Activated CD4-positive, alpha-beta memory T cell treated with anti-CD3 and anti-CD28 coated beads for 36 hours (primary cell): ENCODE measurements around the gene FAF1. TPM values are rescaled to one million over a fixed set of nuclear protein-coding genes. Genes with fewer than 3 reads are reported as not detected.

Experiments used
- CTCF ChIA-PET: fragments of 350-600 bp; sonication (Branson Sonifier 250); formaldehyde crosslinking; loops from one replicate; lab custom pipeline; 2021; ENCODE audit warnings: antibody characterized with exemption, inconsistent platforms; lab: Charles Lee
- POLR2A ChIA-PET: fragments of 350-600 bp; sonication (Branson Sonifier 250); formaldehyde crosslinking; loops from one replicate; lab custom pipeline; 2021; ENCODE audit warnings: antibody characterized with exemption; lab: Charles Lee
- DNase-seq: peaks from one replicate; pipeline ENCODE4 v3.0.0-alpha.2; 2020
- H3K27ac Mint-ChIP-seq: one replicate; pipeline ENCODE4 v1.8.0; 2021; ENCODE audit warnings: mixed read lengths
- H3K27me3 Mint-ChIP-seq: one replicate; pipeline ENCODE4 v1.8.0; 2021; ENCODE audit warnings: mixed read lengths
- H3K36me3 Mint-ChIP-seq: one replicate; pipeline ENCODE4 v1.8.0; 2021; ENCODE audit warnings: mixed read lengths
- H3K4me1 Mint-ChIP-seq: one replicate; pipeline ENCODE4 v1.8.0; 2021; ENCODE audit warnings: low read depth, mixed read lengths
- H3K4me3 Mint-ChIP-seq: one replicate; pipeline ENCODE4 v1.8.0; 2021; ENCODE audit warnings: mild to moderate bottlenecking, mixed read lengths
- H3K9me3 Mint-ChIP-seq: one replicate; pipeline ENCODE4 v1.8.0; 2021; ENCODE audit warnings: mixed read lengths
- intact Hi-C: fragments of 100-400 bp; cut with micrococcal nuclease; formaldehyde crosslinking; loops from one replicate; pipeline ENCODE4 v1.15.1; 2023
- total RNA-seq, 2 experiments: library from RNA; stranded (reverse); gene quantifications; one replicate each; pipeline ENCODE4 v1.2.3, GENCODE V29; 2021

The FAF1 gene
- total RNA-seq, 2 experiments from 2014 or later: 77.0 to 84.6 TPM

DNA sequence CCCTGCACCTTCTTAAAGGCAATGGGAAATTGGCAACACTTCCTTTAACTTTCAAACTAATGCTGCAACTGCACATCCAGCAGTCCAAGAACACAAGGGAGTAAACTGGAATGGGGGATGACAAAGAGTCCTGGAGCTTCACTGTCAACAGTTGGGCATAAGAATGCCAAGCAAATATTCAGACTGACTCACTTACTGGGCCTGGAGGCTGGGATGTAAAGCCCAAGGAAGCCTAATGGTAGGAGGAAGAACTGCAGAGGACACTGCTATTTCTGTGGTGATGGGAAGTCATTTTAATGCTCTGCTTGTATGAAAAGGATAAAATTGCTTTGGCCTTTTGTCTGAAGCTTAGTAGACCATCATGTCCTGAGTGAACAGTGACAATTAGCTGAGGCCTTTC, 521.1 kb downstream of the FAF1 start:
- Mint-ChIP-seq H3K27ac (no peak overlapping the region), H3K4me3 (no peak overlapping the region), H3K9me3 (no peaks in the 10 kb centered on the region), H3K4me1 (no peaks in the 10 kb centered on the region), H3K27me3 (no peaks in the 10 kb centered on the region), H3K36me3 (peaks cover 22% of the 10 kb centered on the region)
- ChIA-PET POLR2A (no interaction called here), CTCF (no interaction called here)
- intact Hi-C loops: no loop called here
- DNase-seq: no peak

DNA sequence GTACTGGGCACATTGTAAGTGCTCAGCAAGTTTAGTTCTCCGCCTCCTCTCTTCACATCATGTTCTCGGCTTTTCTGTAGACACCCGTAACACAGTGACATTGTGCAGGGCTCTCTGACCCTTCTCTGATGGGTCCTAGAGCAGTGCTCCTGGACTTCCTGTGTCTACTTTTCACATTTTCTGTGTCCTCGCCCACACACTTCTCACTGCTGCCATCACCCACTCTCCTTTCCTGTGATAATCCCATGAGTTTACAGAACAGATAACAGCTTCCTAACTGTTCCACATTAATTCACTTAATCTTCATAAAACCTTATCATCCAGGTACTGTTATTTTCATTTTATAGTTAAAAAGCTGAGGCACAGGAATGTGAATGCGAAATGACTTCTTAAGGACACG, 523.6 kb downstream of the FAF1 start:
- no peak for DNase-seq
- POLR2A ChIA-PET: no interaction called here
- CTCF ChIA-PET: no interaction called here
- H3K4me1 Mint-ChIP-seq: no peaks in the 10 kb centered on the region
- peaks cover 6% of the 10 kb centered on the region for H3K27me3 Mint-ChIP-seq
- H3K27ac Mint-ChIP-seq: no peak overlapping the region
- no peaks in the 10 kb centered on the region for H3K9me3 Mint-ChIP-seq
- no peak overlapping the region for H3K4me3 Mint-ChIP-seq
- intact Hi-C loops: no loop called here
- H3K36me3 Mint-ChIP-seq: peaks cover 12% of the 10 kb centered on the region

GRCh38 chr1:50430010-50430405, 530.1 kb downstream of the FAF1 start:
- Mint-ChIP-seq H3K27me3 (peaks cover 60% of the 10 kb centered on the region), H3K4me3 (no peak overlapping the region), H3K4me1 (peaks cover 18% of the 10 kb centered on the region), H3K9me3 (no peaks in the 10 kb centered on the region), H3K36me3 (no peaks in the 10 kb centered on the region), H3K27ac (no peak overlapping the region)
- no peak for DNase-seq
- intact Hi-C loops: no loop called here
- ChIA-PET POLR2A (no interaction called here), CTCF (interaction anchor here (1.1 kb wide), 1 partner anchor 14 kb away, joined by 3 read pairs; no protein-coding TSS in a partner anchor)

DNA sequence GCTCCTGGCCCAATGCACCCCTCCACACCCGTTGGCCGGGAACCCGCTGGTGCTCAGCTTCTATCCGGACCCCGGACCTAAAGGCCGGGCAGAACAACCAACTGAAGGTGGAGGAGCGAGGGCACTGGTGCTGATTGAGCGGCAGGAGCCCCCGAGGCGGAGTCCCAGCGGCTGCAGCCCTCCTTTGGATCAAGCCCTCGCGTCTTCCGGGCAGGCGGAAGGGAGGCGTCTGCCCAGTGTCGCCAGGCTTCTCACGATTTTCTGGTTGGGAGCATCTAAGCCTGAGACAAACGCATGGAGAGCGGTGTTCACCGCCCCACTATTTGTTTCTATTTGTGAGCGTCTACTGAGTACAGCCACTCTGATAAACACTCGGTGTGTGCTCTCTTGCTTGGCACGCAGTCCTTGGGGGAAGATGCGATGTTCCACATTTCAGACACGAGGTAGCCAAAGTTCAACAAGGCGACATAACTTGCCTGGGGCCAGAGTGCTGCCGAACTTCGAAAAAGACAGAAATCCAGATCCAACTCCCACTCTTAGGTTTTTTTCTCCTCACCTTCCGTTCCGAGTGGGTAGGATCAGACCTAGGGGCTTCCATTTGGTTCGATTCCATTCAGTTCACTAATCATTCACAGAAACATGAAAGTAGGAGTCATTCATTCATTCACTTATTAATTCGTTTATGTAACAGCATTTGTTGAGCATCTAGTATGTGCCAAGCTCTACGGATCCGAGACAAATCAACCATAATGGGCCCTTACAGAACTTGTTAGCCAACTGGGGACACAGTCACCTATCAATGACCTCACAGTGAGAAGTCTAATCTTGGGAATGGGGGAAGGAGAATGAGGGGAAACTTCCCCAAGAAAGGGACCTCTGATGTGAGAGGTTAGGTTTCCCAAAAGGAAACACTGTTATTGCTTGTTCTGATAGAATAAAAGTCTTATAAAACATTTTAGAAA, 532.0 kb downstream of the FAF1 start:
- peaks cover 31% of the 10 kb centered on the region for H3K4me1 Mint-ChIP-seq
- H3K27ac Mint-ChIP-seq: no peak overlapping the region
- H3K27me3 Mint-ChIP-seq: peaks cover 78% of the 10 kb centered on the region
- H3K4me3 Mint-ChIP-seq: no peak overlapping the region
- H3K9me3 Mint-ChIP-seq: no peaks in the 10 kb centered on the region
- POLR2A ChIA-PET: no interaction called here
- CTCF ChIA-PET: no interaction called here
- intact Hi-C loops: loop anchor here (10.0 kb wide), 2 partner anchors 277 to 537 kb away; partner anchors contain the start of gene FAF1
- DNase-seq: no peak
- peaks cover 2% of the 10 kb centered on the region for H3K36me3 Mint-ChIP-seq

- H3K27me3 Mint-ChIP-seq: peaks cover 84% of the 10 kb centered on the region
- no peak for DNase-seq
- no peak overlapping the region for H3K4me3 Mint-ChIP-seq
- intact Hi-C loops: loop anchor here (10.0 kb wide), 2 partner anchors 278 to 538 kb away; partner anchors contain the start of gene FAF1
- ChIA-PET POLR2A (no interaction called here), CTCF (no interaction called here)
- peaks cover 2% of the 10 kb centered on the region for H3K36me3 Mint-ChIP-seq
- peaks cover 39% of the 10 kb centered on the region for H3K4me1 Mint-ChIP-seq
- peak overlapping the region; percentile 16 for H3K27ac Mint-ChIP-seq
- no peaks in the 10 kb centered on the region for H3K9me3 Mint-ChIP-seq
Measured at GRCh38 chr1:50427086-50427817, 532.8 kb downstream of the FAF1 start.

DNA sequence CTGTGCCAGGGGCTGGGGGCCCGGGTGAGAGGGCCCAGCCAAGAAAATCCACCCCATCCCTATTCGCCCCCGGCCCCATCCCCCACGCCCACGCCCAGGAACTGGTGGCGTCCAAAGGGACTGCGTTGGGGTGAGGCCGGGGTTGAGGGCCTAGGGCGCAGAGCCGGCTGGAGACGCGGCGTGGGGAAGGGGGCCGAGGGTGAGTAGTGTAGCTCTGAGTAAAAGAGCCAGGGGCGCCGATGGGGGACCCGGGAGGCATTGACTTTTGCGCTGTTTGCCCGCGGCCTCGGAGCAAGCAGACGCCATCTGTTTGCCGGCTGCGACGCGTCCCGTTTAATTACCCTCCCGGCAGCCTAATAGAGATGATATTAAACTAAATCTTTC, 533.4 kb downstream of the FAF1 start:
- no peak for DNase-seq
- ChIA-PET CTCF (no interaction called here), POLR2A (no interaction called here)
- peaks cover 44% of the 10 kb centered on the region for H3K4me1 Mint-ChIP-seq
- H3K9me3 Mint-ChIP-seq: no peaks in the 10 kb centered on the region
- peaks cover 87% of the 10 kb centered on the region for H3K27me3 Mint-ChIP-seq
- peaks cover 2% of the 10 kb centered on the region for H3K36me3 Mint-ChIP-seq
- intact Hi-C loops: loop anchor here (10.0 kb wide), 2 partner anchors 278 to 538 kb away; partner anchors contain the start of gene FAF1
- H3K4me3 Mint-ChIP-seq: no peak overlapping the region
- H3K27ac Mint-ChIP-seq: no peak overlapping the region

- Mint-ChIP-seq H3K4me3 (no peak overlapping the region), H3K27ac (no peak overlapping the region), H3K36me3 (peaks cover 2% of the 10 kb centered on the region), H3K4me1 (peaks cover 47% of the 10 kb centered on the region), H3K9me3 (no peaks in the 10 kb centered on the region), H3K27me3 (peaks cover 86% of the 10 kb centered on the region)
- CTCF ChIA-PET: no interaction called here
- intact Hi-C loops: loop anchor here (10.0 kb wide), 2 partner anchors 279 to 539 kb away; partner anchors contain the start of gene FAF1
- DNase-seq: no peak
- POLR2A ChIA-PET: no interaction called here
Measured at GRCh38 chr1:50426108-50426700, 533.9 kb downstream of the FAF1 start.

- peaks cover 48% of the 10 kb centered on the region for H3K4me1 Mint-ChIP-seq
Measured at GRCh38 chr1:50425376-50426107, 534.5 kb downstream of the FAF1 start.

DNA sequence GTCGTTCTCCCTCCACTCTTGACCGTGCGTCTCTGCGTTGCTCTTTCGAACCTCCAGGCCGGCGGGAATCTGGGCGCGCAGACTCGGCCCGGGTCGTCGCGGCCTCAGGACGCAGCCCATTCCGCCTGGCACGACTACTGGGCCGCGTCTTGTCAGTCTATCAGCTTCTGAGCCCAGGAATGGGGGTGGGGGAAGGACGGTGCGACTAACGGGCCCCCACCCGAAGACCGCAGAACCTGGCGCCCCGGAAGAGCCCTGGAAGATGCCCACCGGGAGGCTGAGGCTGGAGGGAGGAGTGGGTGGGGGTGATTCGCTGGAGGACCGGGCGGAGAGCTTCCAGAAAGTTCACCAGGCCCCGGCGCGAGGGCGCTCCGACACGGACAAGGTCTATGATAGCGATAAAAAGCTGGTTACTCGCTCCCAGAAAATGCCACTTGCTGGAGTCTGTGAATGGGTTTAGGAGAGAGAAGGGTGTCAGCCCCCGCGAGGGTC, 535.1 kb downstream of the FAF1 start:
- Mint-ChIP-seq H3K36me3 (peaks cover 2% of the 10 kb centered on the region), H3K27me3 (peaks cover 82% of the 10 kb centered on the region), H3K27ac (no peak overlapping the region), H3K9me3 (no peaks in the 10 kb centered on the region), H3K4me3 (peak overlapping the region; percentile 73), H3K4me1 (peaks cover 55% of the 10 kb centered on the region)
- no peak for DNase-seq
- intact Hi-C loops: loop anchor here (10.0 kb wide), 2 partner anchors 280 to 540 kb away; partner anchors contain the start of gene FAF1
- ChIA-PET CTCF (no interaction called here), POLR2A (no interaction called here)

More at GRCh38 chr1:50425376-50426107, 534.5 kb downstream of the FAF1 start:
- Mint-ChIP-seq H3K9me3 (no peaks in the 10 kb centered on the region), H3K4me3 (peak overlapping the region; percentile 12), H3K36me3 (peaks cover 2% of the 10 kb centered on the region), H3K27ac (no peak overlapping the region), H3K27me3 (peaks cover 82% of the 10 kb centered on the region)
- DNase-seq: no peak
- ChIA-PET POLR2A (no interaction called here), CTCF (interaction anchor here (0.6 kb wide), 1 partner anchor 93 kb away, joined by 3 read pairs; no protein-coding TSS in a partner anchor)
- intact Hi-C loops: loop anchor here (10.0 kb wide), 2 partner anchors 279 to 539 kb away; partner anchors contain the start of gene FAF1

DNA sequence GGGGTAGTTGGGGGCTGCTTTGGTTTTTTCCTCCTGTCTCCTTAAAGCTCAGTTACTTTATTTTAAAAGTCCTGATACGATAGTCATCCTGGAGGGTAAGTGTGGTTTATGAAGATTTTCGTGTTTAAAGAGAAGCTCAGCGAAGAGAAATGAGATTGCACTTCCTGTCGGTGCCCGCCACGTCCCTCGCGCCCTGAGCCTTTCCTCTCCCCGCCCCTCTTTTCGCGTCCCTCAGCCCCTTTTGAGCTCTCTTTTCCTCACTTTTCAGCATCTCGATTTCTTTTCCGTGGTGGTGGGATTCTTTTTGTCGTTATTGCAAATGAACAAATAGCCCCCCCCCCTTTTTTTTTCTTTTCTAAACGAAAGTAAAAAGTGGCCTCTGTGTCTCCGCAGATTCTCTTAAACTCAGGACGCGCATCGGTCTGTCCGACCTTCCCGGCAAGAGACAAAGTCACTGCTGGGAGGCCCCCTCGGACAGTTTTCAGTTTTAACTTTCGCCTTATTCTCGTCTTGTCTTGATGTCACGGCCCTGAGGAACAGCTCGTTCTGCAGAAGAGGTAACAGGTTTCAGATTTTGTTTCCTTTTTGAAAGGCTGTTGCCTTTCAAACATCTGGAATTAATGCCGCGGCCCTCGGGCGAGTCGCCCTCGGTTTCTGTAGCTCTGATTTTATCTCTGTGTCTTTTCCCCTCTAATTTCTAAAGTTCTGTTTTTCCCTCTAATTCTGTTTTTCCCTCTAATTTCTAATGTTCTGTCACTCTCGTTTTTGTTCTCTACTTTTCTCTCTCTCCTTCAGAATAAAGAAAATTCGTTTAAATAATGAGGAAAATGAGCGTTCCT, 535.8 kb downstream of the FAF1 start:
- intact Hi-C loops: loop anchor here (10.0 kb wide), 2 partner anchors 281 to 541 kb away; partner anchors contain the start of gene FAF1
- peaks cover 57% of the 10 kb centered on the region for H3K4me1 Mint-ChIP-seq
- CTCF ChIA-PET: interaction anchor here (0.7 kb wide), 1 partner anchor 181 kb away, joined by 3 read pairs; no protein-coding TSS in a partner anchor

More for the DNA sequence above, 535.8 kb downstream of the FAF1 start:
- POLR2A ChIA-PET: interaction anchor here (0.7 kb wide), 1 partner anchor 589 kb away, joined by 3 read pairs; no protein-coding TSS in a partner anchor
- H3K27me3 Mint-ChIP-seq: peaks cover 85% of the 10 kb centered on the region
- H3K27ac Mint-ChIP-seq: peak overlapping the region; percentile 41
- DNase-seq: peak; percentile 47
- H3K4me3 Mint-ChIP-seq: peak overlapping the region; percentile 73
- H3K9me3 Mint-ChIP-seq: no peaks in the 10 kb centered on the region
- H3K36me3 Mint-ChIP-seq: peaks cover 2% of the 10 kb centered on the region
